GM10266 (cell line): ENCODE data around the gene GATA3.
"Not testable (repeated sequence)": the region's sequence is repeated elsewhere in the genome, so short reads cannot be mapped to it uniquely, and the experiment has no call there.

Source experiments
- DNase-seq: peaks from one replicate; pipeline ENCODE4 v3.0.0; 2012; ENCODE audit errors: extremely low spot score
- TF ChIP-seq, protein P1 (sequence below): IDR thresholded peaks from 2 replicates; pipeline ENCODE4 v1.5.1; 2012; ENCODE audit warnings: mild to moderate bottlenecking, low read depth; ENCODE audit not compliant: control insufficient read depth, insufficient read depth; ENCODE audit errors: missing control alignments

Gene GATA3

DNA sequence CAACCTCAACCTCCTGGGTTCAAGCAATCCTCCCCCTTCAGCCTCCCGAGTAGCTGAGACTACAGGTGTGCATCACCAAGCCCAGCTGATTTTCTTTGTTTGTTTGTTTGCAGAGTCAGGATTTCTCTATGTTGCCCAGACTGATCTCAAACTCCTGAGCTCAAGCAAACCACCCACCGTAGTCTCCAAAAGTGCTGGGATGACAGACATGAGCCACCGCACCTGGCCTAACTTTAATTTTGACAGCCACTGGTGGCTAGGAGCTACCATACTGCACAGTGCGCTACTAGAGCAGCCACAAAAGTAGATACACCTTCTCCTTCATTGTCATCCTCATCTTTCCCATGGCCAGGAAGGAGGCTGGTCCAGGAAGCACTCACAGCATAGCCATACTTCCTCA, 31.2 kb upstream of the GATA3 start:
- TF ChIP-seq, protein P1, sequence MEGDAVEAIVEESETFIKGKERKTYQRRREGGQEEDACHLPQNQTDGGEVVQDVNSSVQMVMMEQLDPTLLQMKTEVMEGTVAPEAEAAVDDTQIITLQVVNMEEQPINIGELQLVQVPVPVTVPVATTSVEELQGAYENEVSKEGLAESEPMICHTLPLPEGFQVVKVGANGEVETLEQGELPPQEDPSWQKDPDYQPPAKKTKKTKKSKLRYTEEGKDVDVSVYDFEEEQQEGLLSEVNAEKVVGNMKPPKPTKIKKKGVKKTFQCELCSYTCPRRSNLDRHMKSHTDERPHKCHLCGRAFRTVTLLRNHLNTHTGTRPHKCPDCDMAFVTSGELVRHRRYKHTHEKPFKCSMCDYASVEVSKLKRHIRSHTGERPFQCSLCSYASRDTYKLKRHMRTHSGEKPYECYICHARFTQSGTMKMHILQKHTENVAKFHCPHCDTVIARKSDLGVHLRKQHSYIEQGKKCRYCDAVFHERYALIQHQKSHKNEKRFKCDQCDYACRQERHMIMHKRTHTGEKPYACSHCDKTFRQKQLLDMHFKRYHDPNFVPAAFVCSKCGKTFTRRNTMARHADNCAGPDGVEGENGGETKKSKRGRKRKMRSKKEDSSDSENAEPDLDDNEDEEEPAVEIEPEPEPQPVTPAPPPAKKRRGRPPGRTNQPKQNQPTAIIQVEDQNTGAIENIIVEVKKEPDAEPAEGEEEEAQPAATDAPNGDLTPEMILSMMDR: no peak
- no peak for DNase-seq

GRCh38 chr10:8023851-8024250, 30.6 kb upstream of the GATA3 start:
- no peak for DNase-seq
- TF ChIP-seq, protein P1: no peak

- DNase-seq: no peak
- TF ChIP-seq, protein P1: no peak
Measured at GRCh38 chr10:8026349-8027259, 27.9 kb upstream of the GATA3 start.

- not testable (repeated sequence) for DNase-seq
Measured at GRCh38 chr10:8031211-8031610, 23.3 kb upstream of the GATA3 start.

DNA sequence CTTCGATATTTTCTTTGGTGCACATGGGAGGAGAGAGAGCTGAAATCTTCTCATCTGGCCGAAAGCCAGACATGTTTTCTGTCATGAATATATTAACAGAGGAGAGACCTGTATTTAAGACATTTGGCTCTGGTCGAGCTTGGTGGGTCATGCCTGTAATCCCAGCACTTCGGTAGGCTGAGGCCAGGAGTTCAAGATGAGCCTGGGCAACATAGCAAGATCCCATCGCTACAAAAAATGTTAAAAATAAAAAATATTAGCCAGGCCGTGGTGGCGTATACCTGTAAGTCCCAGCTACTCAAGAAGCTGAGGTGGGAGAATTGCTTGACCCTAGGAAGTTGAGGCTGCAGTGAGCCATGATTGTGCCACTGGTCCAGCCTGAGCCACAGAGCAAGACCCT, 21.9 kb upstream of the GATA3 start:
- DNase-seq: no peak
- TF ChIP-seq, protein P1: no peak

DNA sequence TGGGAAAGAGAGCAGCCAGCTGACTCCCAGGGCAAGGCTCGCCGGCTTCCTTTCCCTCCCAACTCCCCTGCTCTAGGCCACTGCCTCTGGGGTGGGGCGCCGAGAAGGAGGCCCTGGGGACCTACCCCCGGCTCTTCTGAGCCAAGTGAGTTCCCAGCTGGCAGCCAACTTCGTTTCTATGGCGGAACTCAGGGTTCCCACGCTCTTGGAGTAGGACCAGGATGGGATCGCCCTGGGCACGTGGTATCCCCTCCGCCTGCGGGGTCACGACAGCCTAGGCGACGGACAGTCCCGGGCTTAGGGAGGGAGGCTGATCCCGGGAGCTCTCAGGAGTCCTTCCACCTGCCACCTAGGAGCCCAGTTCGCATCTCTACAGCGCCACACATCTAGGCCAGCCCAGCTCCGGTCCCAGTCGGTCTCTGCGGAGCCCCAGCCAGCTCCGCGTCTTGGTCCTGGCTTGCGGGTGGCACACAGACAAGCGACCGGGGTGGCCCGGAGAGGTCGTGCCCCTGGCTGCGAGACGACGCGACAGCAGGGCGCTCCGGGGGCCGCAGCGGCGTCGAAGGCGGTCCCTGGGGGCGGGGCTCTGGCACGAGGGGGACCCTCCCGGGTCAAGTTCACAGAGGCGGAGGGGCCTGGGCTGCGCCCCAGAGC, 20.5 kb upstream of the GATA3 start:
- TF ChIP-seq, protein P1: no peak
- DNase-seq: peak; percentile 20

- TF ChIP-seq, protein P1: no peak
- peak; percentile 30 for DNase-seq
Measured at GRCh38 chr10:8034466-8035005, 20.0 kb upstream of the GATA3 start.
